ENCODE data around the gene ITGBL1. TPM values are rescaled to one million over a fixed set of nuclear protein-coding genes. Genes with fewer than 3 reads are reported as not detected.

The ITGBL1 gene
- total RNA-seq, 1 experiment from 2014 or later: not detected

DNA sequence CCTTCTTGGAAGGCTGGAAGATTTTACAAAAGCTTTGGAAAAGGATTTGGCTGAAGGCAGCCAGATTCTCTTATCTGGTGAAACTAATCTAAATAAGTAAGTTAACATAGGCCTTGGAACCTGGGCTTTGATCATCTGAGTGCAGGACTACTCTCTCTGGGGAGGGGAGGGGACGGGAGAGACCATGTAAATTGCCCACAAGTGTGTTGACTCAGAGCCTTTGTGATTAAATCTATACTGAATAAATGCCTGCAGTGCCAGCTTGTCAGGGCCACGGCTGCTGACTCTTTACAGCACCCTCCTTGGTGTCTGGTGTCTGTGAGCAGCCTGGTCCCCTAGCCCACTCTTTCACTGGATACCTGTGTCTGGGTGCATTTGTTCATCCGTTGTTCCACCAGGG is 251.4 kb downstream of the ITGBL1 start:
- H3K9me3 Mint-ChIP-seq (ENCODE audit: unreplicated experiment): peaks cover 13% of the 10 kb centered on the region
- ChIA-PET POLR2A (no interaction called here), CTCF (no interaction called here)
- Histone ChIP-seq H3K4me3 (ENCODE audit: low read depth, low read length) (no peak overlapping the region), H3K4me1 (no peaks in the 10 kb centered on the region), H3K9me3 (no peaks in the 10 kb centered on the region), H3K36me3 (ENCODE audit: control insufficient read depth, insufficient read depth, low read length) (no peaks in the 10 kb centered on the region), H3K27me3 (replicated peaks; ENCODE audit: control insufficient read depth, insufficient read depth, low read length) (no peaks in the 10 kb centered on the region)
- TF ChIP-seq CTCF (IDR thresholded peaks at IDR 0.05; ENCODE audit: insufficient read depth in 1 of 2, low read depth in 1 of 2, low read length in 1 of 2, severe bottlenecking in 1 of 2, unreplicated experiment in 1 of 2): no peak
- peaks cover 15% of the 10 kb centered on the region for H3K27me3 Mint-ChIP-seq (ENCODE audit: insufficient read depth, unreplicated experiment)
- no peak overlapping the region for H3K27ac Mint-ChIP-seq (ENCODE audit: unreplicated experiment)
- DNase-seq: no peak
- no peaks in the 10 kb centered on the region for H3K4me1 Mint-ChIP-seq (ENCODE audit: low read depth, unreplicated experiment)
- intact Hi-C loops (cut with micrococcal nuclease; ENCODE audit: unreplicated experiment): no loop called here
- no TSS peak for BruUV-seq (replicated peaks)
- no peak overlapping the region for H3K4me3 Mint-ChIP-seq (ENCODE audit: unreplicated experiment)
- H3K36me3 Mint-ChIP-seq (ENCODE audit: insufficient read depth, unreplicated experiment): no peaks in the 10 kb centered on the region

GRCh38 chr13:101706651-101707050 is 254.2 kb downstream of the ITGBL1 start:
- no peak overlapping the region for H3K27ac Mint-ChIP-seq (ENCODE audit: unreplicated experiment)
- Histone ChIP-seq H3K4me3 (ENCODE audit: low read depth, low read length) (no peak overlapping the region), H3K9me3 (no peaks in the 10 kb centered on the region), H3K36me3 (ENCODE audit: control insufficient read depth, insufficient read depth, low read length) (no peaks in the 10 kb centered on the region), H3K27me3 (replicated peaks; ENCODE audit: control insufficient read depth, insufficient read depth, low read length) (no peaks in the 10 kb centered on the region), H3K4me1 (no peaks in the 10 kb centered on the region)
- no peaks in the 10 kb centered on the region for H3K4me1 Mint-ChIP-seq (ENCODE audit: low read depth, unreplicated experiment)
- DNase-seq: no peak
- CTCF ChIA-PET: no interaction called here
- H3K9me3 Mint-ChIP-seq (ENCODE audit: unreplicated experiment): peaks cover 13% of the 10 kb centered on the region
- no peak for TF ChIP-seq CTCF (IDR thresholded peaks at IDR 0.05; ENCODE audit: insufficient read depth in 1 of 2, low read depth in 1 of 2, low read length in 1 of 2, severe bottlenecking in 1 of 2, unreplicated experiment in 1 of 2)
- no peaks in the 10 kb centered on the region for H3K36me3 Mint-ChIP-seq (ENCODE audit: insufficient read depth, unreplicated experiment)
- no peak overlapping the region for H3K4me3 Mint-ChIP-seq (ENCODE audit: unreplicated experiment)
- POLR2A ChIA-PET: no interaction called here
- peaks cover 5% of the 10 kb centered on the region for H3K27me3 Mint-ChIP-seq (ENCODE audit: insufficient read depth, unreplicated experiment)
- intact Hi-C loops (cut with micrococcal nuclease; ENCODE audit: unreplicated experiment): no loop called here
- BruUV-seq (replicated peaks): no TSS peak

- H3K27ac Mint-ChIP-seq (ENCODE audit: unreplicated experiment): no peak overlapping the region
- H3K36me3 Mint-ChIP-seq (ENCODE audit: insufficient read depth, unreplicated experiment): no peaks in the 10 kb centered on the region
- peaks cover 5% of the 10 kb centered on the region for H3K27me3 Mint-ChIP-seq (ENCODE audit: insufficient read depth, unreplicated experiment)
- H3K4me3 Mint-ChIP-seq (ENCODE audit: unreplicated experiment): no peak overlapping the region
- Histone ChIP-seq H3K4me1 (no peaks in the 10 kb centered on the region), H3K4me3 (ENCODE audit: low read depth, low read length) (no peak overlapping the region), H3K36me3 (ENCODE audit: control insufficient read depth, insufficient read depth, low read length) (no peaks in the 10 kb centered on the region), H3K9me3 (no peaks in the 10 kb centered on the region), H3K27me3 (replicated peaks; ENCODE audit: control insufficient read depth, insufficient read depth, low read length) (no peaks in the 10 kb centered on the region)
- no peak for DNase-seq
- no TSS peak for BruUV-seq (replicated peaks)
- CTCF ChIA-PET: interaction anchor here (0.7 kb wide), 1 partner anchor 20 kb away, joined by 4 read pairs; no protein-coding TSS in a partner anchor
- H3K9me3 Mint-ChIP-seq (ENCODE audit: unreplicated experiment): peaks cover 13% of the 10 kb centered on the region
- H3K4me1 Mint-ChIP-seq (ENCODE audit: low read depth, unreplicated experiment): no peaks in the 10 kb centered on the region
- POLR2A ChIA-PET: no interaction called here
- intact Hi-C loops (cut with micrococcal nuclease; ENCODE audit: unreplicated experiment): no loop called here
- no peak for TF ChIP-seq CTCF (IDR thresholded peaks at IDR 0.05; ENCODE audit: insufficient read depth in 1 of 2, low read depth in 1 of 2, low read length in 1 of 2, severe bottlenecking in 1 of 2, unreplicated experiment in 1 of 2)
Observed at GRCh38 chr13:101707659-101708058, 255.2 kb downstream of the ITGBL1 start.

Data from Caco-2 (cell line).